HG03095 (cell line): ENCODE results near the gene SHISA7.

ENCODE experiments used
- ATAC-seq: cut with Tn5 transposase; IDR thresholded peaks from one replicate; pipeline ENCODE4 v1.9.1; 2021; ENCODE audit warnings: moderate library complexity; ENCODE audit not compliant: unreplicated experiment

Gene SHISA7

GRCh38 chr19:55464039-55464661 lies 21.1 kb upstream of the SHISA7 start:
- ATAC-seq: no peak

GRCh38 chr19:55463583-55464031 lies 20.5 kb upstream of the SHISA7 start:
- no peak for ATAC-seq

- no peak for ATAC-seq
These were observed 19.6 kb upstream of the SHISA7 start for GRCh38 chr19:55462722-55463121.

GRCh38 chr19:55461974-55462626 lies 19.0 kb upstream of the SHISA7 start:
- no peak for ATAC-seq

- ATAC-seq: peak; percentile 86
These were observed 18.3 kb upstream of the SHISA7 start, which contains the start of gene ISOC2 for GRCh38 chr19:55461259-55461973. Gene ISOC2 (minus strand): TSS chr19:55461642. CDS start chr19:55456486, 5,156 bp downstream.

GRCh38 chr19:55460670-55461258 lies 17.7 kb upstream of the SHISA7 start:
- no peak for ATAC-seq

- no peak for ATAC-seq
These were observed 17.0 kb upstream of the SHISA7 start for GRCh38 chr19:55459950-55460657.

GRCh38 chr19:55459551-55459949 lies 16.4 kb upstream of the SHISA7 start:
- ATAC-seq: no peak

- ATAC-seq: no peak
These were observed 14.8 kb upstream of the SHISA7 start for GRCh38 chr19:55457683-55458457.

- ATAC-seq: no peak
These were observed 13.2 kb upstream of the SHISA7 start for GRCh38 chr19:55456347-55456746.

GRCh38 chr19:55455576-55456235 lies 12.6 kb upstream of the SHISA7 start:
- no peak for ATAC-seq

- no peak for ATAC-seq
These were observed 11.7 kb upstream of the SHISA7 start for GRCh38 chr19:55454787-55455243.

GRCh38 chr19:55453511-55454260 lies 10.6 kb upstream of the SHISA7 start:
- ATAC-seq: no peak

GRCh38 chr19:55452749-55453346 lies 9.7 kb upstream of the SHISA7 start:
- ATAC-seq: no peak

- ATAC-seq: no peak
These were observed 9.1 kb upstream of the SHISA7 start for GRCh38 chr19:55451965-55452748.

GRCh38 chr19:55451163-55451964 lies 8.3 kb upstream of the SHISA7 start:
- no peak for ATAC-seq

- no peak for ATAC-seq
These were observed 6.4 kb upstream of the SHISA7 start for GRCh38 chr19:55449469-55449868.
